GM12872 (cell line): Measurements from ENCODE around the gene CXCR5.

ENCODE experiments used
- TF ChIP-seq, protein P1 (sequence below): IDR thresholded peaks from 3 replicates; pipeline ENCODE4 v1.5.1; 2011; ENCODE audit warnings: low read depth, mild to moderate bottlenecking, low read length, moderate library complexity; ENCODE audit not compliant: insufficient read depth

The CXCR5 gene

DNA sequence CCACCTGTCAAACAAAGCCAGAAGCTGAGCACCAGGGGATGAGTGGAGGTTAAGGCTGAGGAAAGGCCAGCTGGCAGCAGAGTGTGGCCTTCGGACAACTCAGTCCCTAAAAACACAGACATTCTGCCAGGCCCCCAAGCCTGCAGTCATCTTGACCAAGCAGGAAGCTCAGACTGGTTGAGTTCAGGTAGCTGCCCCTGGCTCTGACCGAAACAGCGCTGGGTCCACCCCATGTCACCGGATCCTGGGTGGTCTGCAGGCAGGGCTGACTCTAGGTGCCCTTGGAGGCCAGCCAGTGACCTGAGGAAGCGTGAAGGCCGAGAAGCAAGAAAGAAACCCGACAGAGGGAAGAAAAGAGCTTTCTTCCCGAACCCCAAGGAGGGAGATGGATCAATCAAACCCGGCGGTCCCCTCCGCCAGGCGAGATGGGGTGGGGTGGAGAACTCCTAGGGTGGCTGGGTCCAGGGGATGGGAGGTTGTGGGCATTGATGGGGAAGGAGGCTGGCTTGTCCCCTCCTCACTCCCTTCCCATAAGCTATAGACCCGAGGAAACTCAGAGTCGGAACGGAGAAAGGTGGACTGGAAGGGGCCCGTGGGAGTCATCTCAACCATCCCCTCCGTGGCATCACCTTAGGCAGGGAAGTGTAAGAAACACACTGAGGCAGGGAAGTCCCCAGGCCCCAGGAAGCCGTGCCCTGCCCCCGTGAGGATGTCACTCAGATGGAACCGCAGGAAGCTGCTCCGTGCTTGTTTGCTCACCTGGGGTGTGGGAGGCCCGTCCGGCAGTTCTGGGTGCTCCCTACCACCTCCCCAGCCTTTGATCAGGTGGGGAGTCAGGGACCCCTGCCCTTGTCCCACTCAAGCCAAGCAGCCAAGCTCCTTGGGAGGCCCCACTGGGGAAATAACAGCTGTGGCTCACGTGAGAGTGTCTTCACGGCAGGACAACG is 11.7 kb downstream of the CXCR5 start:
- TF ChIP-seq, protein P1, sequence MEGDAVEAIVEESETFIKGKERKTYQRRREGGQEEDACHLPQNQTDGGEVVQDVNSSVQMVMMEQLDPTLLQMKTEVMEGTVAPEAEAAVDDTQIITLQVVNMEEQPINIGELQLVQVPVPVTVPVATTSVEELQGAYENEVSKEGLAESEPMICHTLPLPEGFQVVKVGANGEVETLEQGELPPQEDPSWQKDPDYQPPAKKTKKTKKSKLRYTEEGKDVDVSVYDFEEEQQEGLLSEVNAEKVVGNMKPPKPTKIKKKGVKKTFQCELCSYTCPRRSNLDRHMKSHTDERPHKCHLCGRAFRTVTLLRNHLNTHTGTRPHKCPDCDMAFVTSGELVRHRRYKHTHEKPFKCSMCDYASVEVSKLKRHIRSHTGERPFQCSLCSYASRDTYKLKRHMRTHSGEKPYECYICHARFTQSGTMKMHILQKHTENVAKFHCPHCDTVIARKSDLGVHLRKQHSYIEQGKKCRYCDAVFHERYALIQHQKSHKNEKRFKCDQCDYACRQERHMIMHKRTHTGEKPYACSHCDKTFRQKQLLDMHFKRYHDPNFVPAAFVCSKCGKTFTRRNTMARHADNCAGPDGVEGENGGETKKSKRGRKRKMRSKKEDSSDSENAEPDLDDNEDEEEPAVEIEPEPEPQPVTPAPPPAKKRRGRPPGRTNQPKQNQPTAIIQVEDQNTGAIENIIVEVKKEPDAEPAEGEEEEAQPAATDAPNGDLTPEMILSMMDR: no peak

DNA sequence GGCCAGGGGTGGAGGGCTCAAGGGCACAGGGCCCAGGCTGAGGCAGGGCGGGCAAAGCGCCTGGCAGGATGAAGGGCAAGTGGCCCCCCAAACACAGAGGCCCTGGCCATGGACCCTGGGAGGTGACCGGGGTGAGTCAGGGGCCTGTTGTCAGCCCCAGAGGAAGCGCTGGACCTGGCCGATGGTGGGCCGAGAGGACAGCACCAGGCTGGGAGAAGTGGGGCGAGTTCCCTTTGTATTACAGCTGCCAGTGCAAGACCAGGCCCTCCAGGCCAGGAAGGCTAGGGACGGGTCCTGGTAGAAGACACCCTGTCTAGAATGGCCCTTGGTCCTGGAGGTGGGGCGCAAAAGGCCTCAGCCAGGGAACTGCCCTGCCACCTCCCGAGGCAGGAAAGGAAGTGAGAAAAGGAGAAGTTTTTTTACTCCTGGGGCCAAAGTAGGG is 12.8 kb downstream of the CXCR5 start:
- TF ChIP-seq, protein P1: no peak

DNA sequence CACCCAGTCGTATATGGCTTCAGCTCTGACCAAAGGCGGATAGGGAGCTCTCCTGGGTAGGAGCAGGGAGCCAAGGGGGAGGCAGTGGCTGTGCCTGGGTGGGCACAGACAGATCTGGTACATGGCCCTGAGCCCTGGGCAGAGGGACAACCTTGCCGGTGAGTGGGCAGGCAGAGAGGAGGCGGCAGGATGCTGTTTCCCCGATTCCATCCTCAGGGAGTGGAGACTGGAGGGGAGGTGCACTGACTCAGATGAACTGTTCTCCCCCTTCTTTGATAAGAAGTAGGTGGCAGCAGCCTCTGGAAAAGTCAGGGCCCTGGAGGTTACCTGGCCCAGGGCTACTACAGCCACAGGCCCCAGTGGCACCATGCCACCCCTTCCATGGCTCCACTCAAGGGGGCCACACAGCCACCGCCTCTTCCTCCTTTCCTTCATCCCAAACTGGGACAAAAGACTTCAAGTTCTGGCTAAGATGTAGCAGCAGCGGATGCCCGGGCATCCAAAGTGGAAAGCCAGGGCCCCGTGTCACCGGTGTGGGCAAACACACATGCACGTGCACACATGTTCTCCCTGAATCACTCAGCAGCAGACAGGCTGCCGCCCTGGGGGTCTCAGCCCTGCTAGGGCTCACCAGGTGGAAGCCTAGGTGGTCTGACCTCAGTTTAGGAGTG is 13.4 kb downstream of the CXCR5 start:
- TF ChIP-seq, protein P1: no peak

DNA sequence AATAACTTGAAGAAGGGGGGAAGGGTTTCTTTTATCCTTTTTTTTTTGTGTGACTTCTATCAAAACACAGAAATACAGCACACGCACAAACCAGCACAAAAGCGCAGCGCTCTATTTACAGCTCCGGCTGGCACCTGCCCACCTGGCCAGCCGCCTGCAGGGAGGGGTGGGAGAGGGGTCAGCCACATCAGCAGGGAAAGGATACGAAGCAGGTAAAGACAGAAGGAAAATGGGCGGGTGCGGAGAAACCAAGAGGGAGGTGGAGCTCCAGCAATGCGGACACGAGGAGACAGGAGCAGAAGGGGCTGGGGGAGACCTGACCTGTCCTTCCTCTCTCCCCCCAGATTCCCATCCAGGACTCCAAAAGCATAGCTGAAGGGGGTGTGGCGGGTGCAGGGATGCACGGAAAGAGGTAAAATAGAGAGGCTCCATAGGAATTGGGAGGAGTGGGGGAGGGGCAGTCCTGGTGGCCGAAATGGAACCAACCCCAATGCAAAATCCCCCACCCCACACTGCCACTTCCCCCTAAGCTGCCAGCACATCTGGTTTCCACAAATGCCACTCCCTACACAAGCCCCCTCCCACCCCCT is 14.1 kb downstream of the CXCR5 start:
- TF ChIP-seq, protein P1: no peak

DNA sequence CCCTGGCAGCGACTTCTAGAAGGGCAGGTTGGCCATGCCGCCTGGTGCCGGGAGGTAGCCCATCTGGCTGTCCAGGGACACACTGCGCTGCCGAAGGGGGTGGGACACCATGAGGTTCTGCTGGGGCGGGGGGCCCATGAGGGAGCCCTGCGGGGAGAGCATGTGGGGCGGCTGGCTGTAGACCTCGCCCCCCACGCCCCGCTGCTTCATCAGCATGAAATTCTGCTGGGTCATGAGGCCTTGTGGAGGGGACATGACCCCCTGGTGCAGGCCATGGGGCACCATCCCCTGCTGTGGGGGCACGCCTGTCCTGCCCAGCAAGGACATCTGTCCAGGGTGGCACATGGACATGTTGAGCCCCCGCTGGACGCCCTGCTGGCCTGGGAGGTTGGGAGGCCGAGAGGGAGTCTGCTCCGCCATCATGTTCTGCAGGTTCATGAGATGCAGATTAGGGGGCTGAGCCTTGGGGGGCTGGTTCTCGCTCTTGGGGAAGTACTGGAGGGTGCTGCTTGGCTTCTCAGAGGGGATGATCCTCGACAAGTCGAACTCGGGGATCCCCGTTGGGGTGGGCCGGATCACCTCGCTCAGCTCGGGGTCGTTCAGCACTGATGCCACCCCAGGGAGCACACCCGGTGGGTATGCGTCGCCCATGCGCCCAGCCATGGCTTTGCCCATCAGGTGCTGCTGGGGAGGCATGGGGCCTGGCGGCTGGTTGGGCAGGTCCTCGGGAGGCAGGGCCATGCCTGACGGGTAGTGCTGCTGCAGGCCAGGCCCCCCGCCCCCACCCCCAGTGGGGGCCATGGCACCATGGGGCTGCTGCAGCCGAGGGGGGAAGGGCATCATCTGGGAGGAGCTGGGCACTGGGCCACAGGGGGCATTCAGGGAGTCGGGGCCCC is 15.0 kb downstream of the CXCR5 start:
- TF ChIP-seq, protein P1: no peak

DNA sequence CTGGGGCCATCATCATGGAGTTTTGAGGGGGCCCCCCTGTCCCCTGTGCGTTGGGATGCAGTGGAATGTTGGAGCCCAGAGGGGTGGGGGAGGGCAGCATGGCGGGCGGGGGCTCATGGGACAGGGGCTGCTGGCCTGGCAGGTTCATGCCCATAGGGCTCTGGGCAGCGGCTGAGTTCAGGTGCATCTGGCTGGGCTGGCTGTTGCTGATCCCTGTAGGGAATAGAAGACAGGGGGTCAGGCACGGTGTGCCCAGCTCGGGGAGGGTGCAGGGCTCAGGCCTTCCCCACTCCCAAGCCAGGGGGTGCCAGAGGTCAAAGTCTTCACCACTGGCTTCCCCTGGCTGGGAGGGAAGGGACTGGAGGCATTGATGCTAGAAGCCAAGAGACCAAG is 15.6 kb downstream of the CXCR5 start:
- TF ChIP-seq, protein P1: no peak
